K562 treated with DMSO at 1 percent for 48 hours (cell line): ENCODE results near the gene FILIP1. TPM values are rescaled to one million over a fixed set of nuclear protein-coding genes. Genes with fewer than 3 reads are reported as not detected.

Source experiments
- total RNA-seq: library from RNA; unstranded; fragments of 300-600 nt; gene quantifications from 2 replicates; pipeline ENCODE4 v1.2.3, GENCODE V29; 2022; ENCODE audit warnings: low replicate concordance; ENCODE audit errors: extremely low read depth

Gene FILIP1, protein sequence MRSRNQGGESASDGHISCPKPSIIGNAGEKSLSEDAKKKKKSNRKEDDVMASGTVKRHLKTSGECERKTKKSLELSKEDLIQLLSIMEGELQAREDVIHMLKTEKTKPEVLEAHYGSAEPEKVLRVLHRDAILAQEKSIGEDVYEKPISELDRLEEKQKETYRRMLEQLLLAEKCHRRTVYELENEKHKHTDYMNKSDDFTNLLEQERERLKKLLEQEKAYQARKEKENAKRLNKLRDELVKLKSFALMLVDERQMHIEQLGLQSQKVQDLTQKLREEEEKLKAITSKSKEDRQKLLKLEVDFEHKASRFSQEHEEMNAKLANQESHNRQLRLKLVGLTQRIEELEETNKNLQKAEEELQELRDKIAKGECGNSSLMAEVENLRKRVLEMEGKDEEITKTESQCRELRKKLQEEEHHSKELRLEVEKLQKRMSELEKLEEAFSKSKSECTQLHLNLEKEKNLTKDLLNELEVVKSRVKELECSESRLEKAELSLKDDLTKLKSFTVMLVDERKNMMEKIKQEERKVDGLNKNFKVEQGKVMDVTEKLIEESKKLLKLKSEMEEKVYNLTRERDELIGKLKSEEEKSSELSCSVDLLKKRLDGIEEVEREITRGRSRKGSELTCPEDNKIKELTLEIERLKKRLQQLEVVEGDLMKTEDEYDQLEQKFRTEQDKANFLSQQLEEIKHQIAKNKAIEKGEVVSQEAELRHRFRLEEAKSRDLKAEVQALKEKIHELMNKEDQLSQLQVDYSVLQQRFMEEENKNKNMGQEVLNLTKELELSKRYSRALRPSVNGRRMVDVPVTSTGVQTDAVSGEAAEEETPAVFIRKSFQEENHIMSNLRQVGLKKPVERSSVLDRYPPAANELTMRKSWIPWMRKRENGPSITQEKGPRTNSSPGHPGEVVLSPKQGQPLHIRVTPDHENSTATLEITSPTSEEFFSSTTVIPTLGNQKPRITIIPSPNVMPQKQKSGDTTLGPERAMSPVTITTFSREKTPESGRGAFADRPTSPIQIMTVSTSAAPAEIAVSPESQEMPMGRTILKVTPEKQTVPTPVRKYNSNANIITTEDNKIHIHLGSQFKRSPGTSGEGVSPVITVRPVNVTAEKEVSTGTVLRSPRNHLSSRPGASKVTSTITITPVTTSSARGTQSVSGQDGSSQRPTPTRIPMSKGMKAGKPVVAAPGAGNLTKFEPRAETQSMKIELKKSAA (N-terminal part only)
- total RNA-seq = not detected in 2 replicates

DNA sequence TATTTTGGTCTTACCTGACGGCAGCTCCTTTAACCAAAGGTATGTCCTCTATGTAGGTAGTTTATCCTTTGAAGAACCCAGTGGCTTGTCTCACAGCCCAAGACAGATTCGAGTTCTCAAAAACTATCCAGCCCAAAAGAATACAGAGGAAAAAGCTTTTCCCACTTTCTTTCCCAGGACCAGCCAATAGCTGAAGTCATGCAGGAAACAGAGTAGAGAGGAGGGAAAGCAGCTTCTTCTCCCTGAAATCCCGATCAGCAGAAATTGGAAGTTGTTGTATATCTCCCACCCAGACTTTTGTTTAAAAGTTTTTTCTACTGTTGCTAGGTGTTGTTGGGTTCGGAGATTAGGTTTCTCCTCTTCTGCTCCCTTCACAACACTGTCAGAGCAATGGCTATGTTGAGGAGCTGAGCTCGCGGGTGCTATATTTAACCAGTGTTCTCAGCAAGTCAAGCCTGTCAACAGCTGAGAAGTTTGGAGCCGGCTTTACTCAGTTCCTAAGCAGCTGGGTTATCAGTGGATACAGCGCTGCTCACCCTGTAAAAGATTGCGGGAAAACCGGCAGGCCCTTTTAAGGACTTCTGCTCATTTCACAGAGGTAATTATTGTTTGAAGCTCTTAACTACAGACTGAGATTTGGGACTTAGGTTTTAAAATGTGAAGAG lies at the start of gene FILIP1:
Gene FILIP1 (minus strand): TSS at position 401 of the 665 bp plus-strand sequence. CDS start 78,828 bp downstream, outside the sequence.

DNA sequence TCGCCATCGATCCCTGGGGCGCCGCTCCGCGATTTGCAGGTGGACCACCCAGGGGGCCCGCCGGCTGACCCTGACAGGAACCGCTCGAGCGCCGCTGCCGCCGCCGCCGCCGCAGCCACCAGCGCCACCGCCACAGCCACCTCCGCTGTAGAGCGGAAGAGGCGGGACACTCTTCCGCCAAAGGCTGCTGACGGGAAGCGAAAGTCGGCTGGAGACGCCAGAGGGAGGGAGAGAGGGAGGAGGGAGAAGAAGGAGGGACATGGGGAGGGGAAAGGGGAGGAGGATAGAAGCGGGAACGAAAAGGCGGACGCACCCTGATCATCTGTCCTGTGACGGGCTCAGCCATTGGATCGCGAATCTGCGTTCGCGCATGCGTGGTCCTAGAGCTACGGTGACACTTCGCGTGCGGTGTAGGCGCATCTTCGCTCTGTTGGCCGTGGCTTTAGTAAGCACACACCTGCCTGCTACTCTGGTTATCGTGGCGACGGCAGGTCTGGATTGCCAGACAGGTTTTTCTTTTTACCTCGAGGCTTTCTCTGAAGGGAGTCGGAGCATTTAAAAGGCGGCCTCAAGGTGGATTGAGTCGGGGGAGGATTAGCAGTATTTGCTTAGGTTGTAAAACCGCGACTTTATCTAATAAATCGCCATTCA lies 208.8 kb downstream of the FILIP1 start, which contains the start of gene TMEM30A:
Gene TMEM30A (minus strand): TSS at position 161 of the 651 bp plus-strand sequence. CDS start 154 bp downstream, at position 7.

DNA sequence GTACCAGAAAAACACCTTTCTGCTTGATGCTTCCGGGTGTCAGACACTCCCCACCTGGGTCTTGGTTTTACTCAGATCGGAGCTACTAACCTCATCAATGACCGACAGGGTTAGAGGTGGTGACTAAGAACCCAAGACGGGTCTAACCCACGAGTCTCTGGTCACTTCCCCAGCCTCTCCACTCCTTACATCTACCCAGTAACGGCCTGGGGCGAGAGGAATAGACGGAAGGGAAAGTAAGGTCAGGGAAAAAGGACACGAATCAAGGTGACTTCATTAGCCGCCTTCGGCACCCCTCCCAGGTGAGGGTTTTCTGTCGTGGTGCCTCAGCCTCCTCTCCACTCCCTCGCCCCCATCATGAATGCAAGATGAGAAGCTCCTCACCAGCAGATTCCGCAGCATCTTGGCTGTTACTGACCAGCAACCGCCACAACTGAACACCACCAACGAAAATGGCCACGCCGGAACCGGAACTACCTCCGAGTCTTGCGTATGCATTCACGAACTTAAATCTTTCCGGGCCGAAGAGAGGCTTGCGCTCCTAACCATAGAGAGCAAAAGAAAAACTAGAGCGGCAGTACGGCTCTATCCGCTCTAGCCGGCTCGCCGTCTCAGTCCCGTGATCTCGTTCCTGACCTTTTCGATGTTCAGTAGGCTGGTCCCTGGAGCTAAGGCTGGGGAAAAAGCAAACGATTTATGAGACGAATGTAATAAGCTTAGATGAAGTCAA lies 250.1 kb downstream of the FILIP1 start, which contains the start of gene COX7A2:
Gene COX7A2 (minus strand): TSS at position 469 of the 730 bp plus-strand sequence. CDS start 67 bp downstream, at position 402.

Other genes starting within 250 kb of the FILIP1 start
- not detected in 2 replicates for gene COX7A2, start 250.0 kb downstream of the FILIP1 start, total RNA-seq
- gene TMEM30A, start 209.0 kb downstream of the FILIP1 start, total RNA-seq = not detected in 2 replicates
- gene SENP6, start 108.1 kb upstream of the FILIP1 start, total RNA-seq = not detected in 2 replicates